Measurements from ENCODE around the gene RPGR.

DNA sequence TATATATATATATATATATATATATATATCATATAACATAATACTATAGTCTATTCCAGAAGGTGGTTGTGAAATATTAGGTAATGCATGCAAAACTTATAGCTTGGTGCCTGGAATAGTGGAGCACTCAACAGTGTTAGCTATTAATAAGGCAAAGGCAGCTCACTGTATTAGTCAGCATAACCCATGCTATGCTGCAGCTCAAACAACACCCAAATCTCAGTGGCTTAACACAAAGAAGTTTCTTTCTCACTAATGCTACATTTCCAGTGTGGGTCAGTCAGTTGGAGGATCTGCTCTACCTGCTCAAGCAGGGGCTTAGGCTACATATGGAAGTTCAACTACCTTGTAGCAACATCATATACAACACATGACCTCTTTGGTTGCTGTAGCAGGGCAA lies 5.2 kb upstream of the RPGR start:
- TF ChIP-seq EZH2 (IDR thresholded peaks at IDR 0.05; ENCODE audit: low read depth) (no peak), CTCF (conservative IDR thresholded peaks at IDR 0.05) (no peak)
